GM18507 (cell line): ENCODE data around the gene BACH2.

Source experiments
- DNase-seq: peaks from one replicate; pipeline ENCODE4 v3.0.0; 2011; ENCODE audit warnings: low read depth; ENCODE audit not compliant: insufficient read length; ENCODE audit errors: extremely low spot score
- FAIRE-seq: peaks from 2 replicates; lab custom pipeline; 2011; peaks lifted over from hg19 to GRCh38; lab: Jason Lieb, UNC

The BACH2 gene

GRCh38 chr6:90193359-90193758 is 103.3 kb downstream of the BACH2 start:
- DNase-seq, result no peak
- no peak for FAIRE-seq

GRCh38 chr6:90192857-90193256 is 103.8 kb downstream of the BACH2 start:
- DNase-seq, result no peak
- FAIRE-seq, result no peak

GRCh38 chr6:90190752-90191395 is 105.8 kb downstream of the BACH2 start:
- FAIRE-seq, result peak; percentile 46

GRCh38 chr6:90190131-90190530 is 106.5 kb downstream of the BACH2 start:
- DNase-seq, result no peak
- no peak for FAIRE-seq

More at GRCh38 chr6:90190752-90191395, 105.8 kb downstream of the BACH2 start:
- DNase-seq, result no peak

GRCh38 chr6:90187437-90188121 is 109.1 kb downstream of the BACH2 start:
- no peak for DNase-seq
- no peak for FAIRE-seq

GRCh38 chr6:90186637-90187371 is 109.8 kb downstream of the BACH2 start:
- FAIRE-seq (no peak), DNase-seq (no peak)

- no peak for FAIRE-seq
- no peak for DNase-seq
These were observed 110.6 kb downstream of the BACH2 start for GRCh38 chr6:90186026-90186425.

GRCh38 chr6:90184334-90185298 is 112.0 kb downstream of the BACH2 start:
- FAIRE-seq, result no peak

GRCh38 chr6:90183587-90184333 is 112.9 kb downstream of the BACH2 start:
- no peak for FAIRE-seq
- DNase-seq, result no peak

More at GRCh38 chr6:90184334-90185298, 112.0 kb downstream of the BACH2 start:
- DNase-seq, result no peak

- FAIRE-seq, result no peak
- no peak for DNase-seq
These were observed 116.1 kb downstream of the BACH2 start for GRCh38 chr6:90180526-90180925.

GRCh38 chr6:90179190-90180169 is 117.2 kb downstream of the BACH2 start:
- DNase-seq, result no peak
- no peak for FAIRE-seq

GRCh38 chr6:90178384-90178855 is 118.2 kb downstream of the BACH2 start:
- FAIRE-seq (no peak), DNase-seq (no peak)

- FAIRE-seq (no peak), DNase-seq (no peak)
These were observed 118.9 kb downstream of the BACH2 start for GRCh38 chr6:90177544-90178383.

- FAIRE-seq (no peak), DNase-seq (peak; percentile 7)
These were observed 120.8 kb downstream of the BACH2 start for GRCh38 chr6:90175627-90176538.

GRCh38 chr6:90173262-90173925 is 123.2 kb downstream of the BACH2 start:
- DNase-seq (no peak), FAIRE-seq (no peak)
